Left cardiac atrium (tissue), 4 donors: ENCODE results near the gene STARD13. TPM values are rescaled to one million over a fixed set of nuclear protein-coding genes. Genes with fewer than 3 reads are reported as not detected.
A peak's percentile ranks its signal among the peaks of the same experiment; 100 is the strongest.

Source experiments
- ATAC-seq, 2 donors: fragments of 200-7000 bp; cut with Tn5 transposase; one replicate each; pipeline ENCODE4 v1.9.1; 2020; ENCODE audit warnings: mild to moderate bottlenecking in 2 of 2, moderate library complexity in 2 of 2
- DNase-seq: peaks from one replicate; pipeline ENCODE4 v3.0.0-alpha.2; 2020
- intact Hi-C, 2 donors: fragments of 100-400 bp; cut with DNase I; formaldehyde crosslinking; loops; one replicate each; pipeline versions ENCODE4 v1.14.1 to v1.15.1; 2022 to 2023
- total RNA-seq, 2 donors: library from RNA; stranded (reverse); fragmentation: NEBNext Ultra II Directional; extraction: Animal tissue kit (Norgen Biotek cat#: 25700); gene quantifications; one replicate each; pipeline ENCODE4 v1.2.1, GENCODE V29; 2021
- donor health status: DM: no; HTN: yes; CAD: no.
- donor health status: DM: no; HTN: yes; CAD: no; lungs with severe emphysema.
- donor health status: DM: yes; HTN: yes; CAD: no.
- donor health status: Dilated cardiomyopathy.

Gene STARD13
- total RNA-seq, 2 donors from 2014 or later, result 26.8 to 33.3 TPM

- ATAC-seq (no peak), DNase-seq (no peak)
- intact Hi-C loops, result no loop called here
Observed at GRCh38 chr13:33069365-33069764, 216.2 kb downstream of the STARD13 start.

GRCh38 chr13:33066329-33066728 is 219.2 kb downstream of the STARD13 start:
- no peak for ATAC-seq
- intact Hi-C loops, result no loop called here
- no peak for DNase-seq

GRCh38 chr13:33060815-33061214 is 224.7 kb downstream of the STARD13 start:
- intact Hi-C loops, result no loop called here
- DNase-seq (no peak), ATAC-seq (no peak)

GRCh38 chr13:33058776-33059327 is 226.7 kb downstream of the STARD13 start:
- DNase-seq (no peak), ATAC-seq (no peak)
- intact Hi-C loops, result no loop called here

- intact Hi-C loops, result no loop called here
- DNase-seq, result peak; percentile 46
- peak; percentile 53 to 77 for ATAC-seq
Observed at GRCh38 chr13:33057019-33057780, 228.4 kb downstream of the STARD13 start.

GRCh38 chr13:33053397-33054066 is 232.0 kb downstream of the STARD13 start:
- ATAC-seq (no peak), DNase-seq (no peak)
- intact Hi-C loops, result no loop called here
